HepG2 (cell line): ENCODE measurements around the gene ELMOD1. TPM values are rescaled to one million over a fixed set of nuclear protein-coding genes. Genes with fewer than 3 reads are reported as not detected.
A peak's percentile ranks its signal among the peaks of the same experiment; 100 is the strongest.

Source experiments
- ATAC-seq: fragments of 200-7000 bp; cut with Tn5 transposase; 3 replicates; pipeline ENCODE4 v1.9.1; 2020; ENCODE audit warnings: mild to moderate bottlenecking, moderate library complexity
- Bru-seq: library from RNA; stranded (reverse); fragments of 400-500 nt; gene quantifications from one replicate; lab custom pipeline; 2021; lab: Mats Ljungman, UMichigan
- BruChase-seq, 2 experiments: library from RNA; stranded (reverse); fragments of 400-500 nt; gene quantifications; one replicate each; lab custom pipeline; 2021; lab: Mats Ljungman, UMichigan
- BruUV-seq: library from RNA; stranded (reverse); fragments of 400-500 nt; replicated peaks from 2 replicates; lab custom pipeline; 2021; lab: Mats Ljungman, UMichigan
- CTCF ChIA-PET: fragments of 300-600 bp; formaldehyde crosslinking; extraction: SDS; loops from one replicate; lab custom pipeline; 2021; ENCODE audit warnings: low total read pairs, inconsistent platforms, low intra/inter-chr PET ratio; lab: Yijun Ruan, JAX
- POLR2A ChIA-PET: fragments of 350-600 bp; sonication (Branson Sonifier 250); formaldehyde crosslinking; loops from one replicate; lab custom pipeline; 2020; ENCODE audit warnings: antibody characterized with exemption, inconsistent platforms; lab: Yijun Ruan, JAX
- DNase-seq: peaks from one replicate; pipeline ENCODE4 v3.0.0-alpha.2; 2015; ENCODE audit warnings: low spot score
- FAIRE-seq: peaks from 3 replicates; lab custom pipeline; 2011; peaks lifted over from hg19 to GRCh38; lab: Jason Lieb, UNC
- H2AFZ ChIP-seq: one replicate; pipeline ENCODE4 v1.6.1; 2011; ENCODE audit warnings: low read length, inconsistent platforms
- H3K27ac ChIP-seq: fragments of 300-600 bp; 3 replicates; pipeline ENCODE4 v1.8.0; 2011; ENCODE audit warnings: mixed run types, mild to moderate bottlenecking, mixed read lengths, low read length, inconsistent platforms; ENCODE audit not compliant: insufficient read depth; ENCODE audit errors: extremely low read length
- H3K27me3 ChIP-seq, 2 experiments: fragments of 200-600 bp in 1 of 2; 2 replicates in 1 of 2; 3 replicates in 1 of 2; pipeline versions ENCODE4 v1.6.0 to v1.8.0; 2011; ENCODE audit warnings: low read length in 2 of 2, mild to moderate bottlenecking in 2 of 2, moderate library complexity in 2 of 2, inconsistent platforms in 1 of 2; ENCODE audit not compliant: insufficient read depth in 2 of 2, control insufficient read depth in 1 of 2
- H3K36me3 ChIP-seq, 2 experiments: fragments of 200-600 bp in 1 of 2; replicated peaks in 1 of 2; 2 replicates in 1 of 2; 3 replicates in 1 of 2; pipeline versions ENCODE4 v1.5.1 to v1.8.0; 2011; ENCODE audit warnings: low read length in 2 of 2, inconsistent platforms in 1 of 2; ENCODE audit not compliant: insufficient read depth in 2 of 2, control insufficient read depth in 1 of 2
- H3K4me1 ChIP-seq: 2 replicates; pipeline ENCODE4 v1.5.1; 2012; ENCODE audit warnings: low read length, inconsistent platforms; ENCODE audit not compliant: insufficient read depth
- H3K4me2 ChIP-seq: 2 replicates; pipeline ENCODE4 v1.6.0; 2011; ENCODE audit warnings: low read depth, low read length, inconsistent platforms
- H3K4me3 ChIP-seq, 3 experiments: fragments of 200-600 bp in 1 of 3; sonication (generic), shearing (Covaris generic) in 1 of 3; replicated peaks in 1 of 3; 2 replicates each; pipeline ENCODE4 v1.5.1; 2011 to 2016; ENCODE audit warnings: low read length in 3 of 3, inconsistent platforms in 2 of 3, low read depth in 2 of 3, mild to moderate bottlenecking in 2 of 3, control low read depth in 1 of 3, mixed read lengths in 1 of 3; ENCODE audit not compliant: insufficient read depth in 1 of 3
- H3K79me2 ChIP-seq: one replicate; pipeline ENCODE4 v1.6.1; 2011; ENCODE audit warnings: low read length, inconsistent platforms; ENCODE audit not compliant: insufficient read depth
- H3K9ac ChIP-seq: 2 replicates; pipeline ENCODE4 v1.6.0; 2011; ENCODE audit warnings: mild to moderate bottlenecking, low read depth, low read length, inconsistent platforms; ENCODE audit not compliant: insufficient read depth
- H3K9me3 ChIP-seq: 2 replicates; pipeline ENCODE4 v1.5.1; 2012; ENCODE audit warnings: mild to moderate bottlenecking, low read length
- H4K20me1 ChIP-seq: 2 replicates; pipeline ENCODE4 v1.6.0; 2011; ENCODE audit warnings: inconsistent platforms, mild to moderate bottlenecking, low read length, moderate library complexity; ENCODE audit not compliant: insufficient read depth
- ARID2 ChIP-seq: sonication (generic); formaldehyde crosslinking; IDR thresholded peaks from 2 replicates; pipeline ENCODE4 v1.8.1; 2022; ENCODE audit warnings: mild to moderate bottlenecking, missing genetic modification reagents, borderline replicate concordance
- GABPB1 ChIP-seq: IDR thresholded peaks from 2 replicates; pipeline ENCODE4 v1.6.1; 2016; ENCODE audit warnings: mild to moderate bottlenecking, missing genetic modification reagents, moderate library complexity, missing compliant biosample characterization
- MAZ ChIP-seq, 2 experiments: sonication (generic) in 1 of 2; formaldehyde crosslinking in 1 of 2; IDR thresholded peaks; 2 replicates each; pipeline versions ENCODE4 v1.5.0 to v1.6.1; 2012 to 2020; ENCODE audit warnings: low read depth in 2 of 2, mild to moderate bottlenecking in 2 of 2, borderline replicate concordance in 1 of 2, improper control_type of control experiment in 1 of 2, low read length in 1 of 2, missing genetic modification reagents in 1 of 2, moderate library complexity in 1 of 2
- TFDP1 ChIP-seq: IDR thresholded peaks from 2 replicates; pipeline ENCODE4 v1.6.1; 2016; ENCODE audit warnings: missing compliant biosample characterization, missing genetic modification reagents, borderline replicate concordance
- ZNF281 ChIP-seq: sonication (generic); formaldehyde crosslinking; IDR thresholded peaks from 2 replicates; pipeline ENCODE4 v1.4.0; 2020; ENCODE audit warnings: missing genetic modification reagents, borderline replicate concordance
- ZNF563 ChIP-seq: sonication (generic); formaldehyde crosslinking; IDR thresholded peaks from 2 replicates; pipeline ENCODE4 v1.8.0; 2022; ENCODE audit warnings: mild to moderate bottlenecking, moderate library complexity, missing genetic modification reagents
- ZNF687 ChIP-seq: sonication (generic); formaldehyde crosslinking; IDR thresholded peaks from 2 replicates; pipeline ENCODE4 v1.5.1; 2020; ENCODE audit warnings: mild to moderate bottlenecking, missing genetic modification reagents, moderate library complexity
- WGBS: methylation state at CpG from one replicate; pipeline ENCODE4 v1.1.6; 2017; ENCODE audit warnings: low lambda C conversion rate; 5-methylcytosine and 5-hydroxymethylcytosine counted together
- in situ Hi-C: cut with HindIII; loops from 2 replicates; pipeline ENCODE4 v1.10.0; 2017; ENCODE audit warnings: low pct_unique_long_range_greater_than_20kb; ENCODE audit not compliant: extremely low pct_ligation_motif_present
- intact Hi-C: fragments of 100-400 bp; cut with micrococcal nuclease; formaldehyde crosslinking; loops from one replicate; pipeline ENCODE4 v1.10.0; 2022; ENCODE audit not compliant: unreplicated experiment
- long read RNA-seq, 2 experiments: library from RNA in 1 of 2; library from polyadenylated mRNA in 1 of 2; stranded (forward) in 1 of 2; unstranded in 1 of 2; transcript quantifications; one replicate each; pipeline ENCODE4 v2.0.0, GENCODE V29; 2019 to 2022
- polyA minus RNA-seq, 3 experiments: library from RNA; depleted of rRNA, polyadenylated mRNA; stranded (reverse); fragments of >200 nt; gene quantifications; 2 replicates each; pipeline ENCODE4 v1.2.3, GENCODE V29; 2011; ENCODE audit warnings: low replicate concordance in 1 of 3
- polyA plus RNA-seq, 8 experiments: library from polyadenylated mRNA; depleted of rRNA in 3 of 8; stranded (reverse) in 7 of 8; unstranded in 1 of 8; fragments of >200 nt; fragmentation: Illumina TruSeq in 4 of 8; extraction: Trizol in 4 of 8; gene quantifications; 2 replicates each; pipeline versions ENCODE4 v1.2.1 to v1.2.3, GENCODE V29; 2011 to 2016; ENCODE audit warnings: low read depth in 4 of 8, missing spikeins in 1 of 8, mixed read lengths in 1 of 8; ENCODE audit not compliant: insufficient read depth in 1 of 8
- total RNA-seq, 5 experiments: library from RNA; depleted of rRNA; stranded (reverse); fragments of >200 nt; fragmentation: Illumina TruSeq; extraction: Trizol; gene quantifications; 2 replicates each; pipeline ENCODE4 v1.2.3, GENCODE V29; 2016; ENCODE audit warnings: low read depth in 1 of 5

The ELMOD1 gene
- total RNA-seq (2016; rRNA removed; fragmentation: Illumina TruSeq; extraction: Trizol): not detected in 2 replicates
- not detected in 2 replicates for total RNA-seq (2016; cell fraction: cytosol; rRNA removed; fragmentation: Illumina TruSeq; extraction: Trizol; ENCODE audit: low read depth)
- total RNA-seq (2016; cell fraction: insoluble cytoplasmic fraction; rRNA removed; fragmentation: Illumina TruSeq; extraction: Trizol): not detected in 2 replicates
- total RNA-seq (2016; cell fraction: membrane; rRNA removed; fragmentation: Illumina TruSeq; extraction: Trizol): 0.06 TPM in 1 of 2 replicates, not detected in the other
- not detected in 2 replicates for total RNA-seq (2016; cell fraction: nucleus; rRNA removed; fragmentation: Illumina TruSeq; extraction: Trizol)
- 0.05 TPM in 1 of 2 replicates, not detected in the other for polyA plus RNA-seq (2011; rRNA removed)
- 0.03 and 0.04 TPM in 2 replicates for polyA plus RNA-seq (2011; cell fraction: cytosol; rRNA removed)
- polyA plus RNA-seq (2011; cell fraction: nucleus; rRNA removed): not detected in 2 replicates
- polyA plus RNA-seq (2012): not detected in 2 replicates
- polyA plus RNA-seq (2016; cell fraction: cytosol; fragmentation: Illumina TruSeq; extraction: Trizol; ENCODE audit: low read depth): 0.05 TPM in 1 of 2 replicates, not detected in the other
- polyA plus RNA-seq (2016; cell fraction: insoluble cytoplasmic fraction; fragmentation: Illumina TruSeq; extraction: Trizol; ENCODE audit: low read depth): not detected in 2 replicates
- polyA plus RNA-seq (2016; cell fraction: membrane; fragmentation: Illumina TruSeq; extraction: Trizol; ENCODE audit: low read depth): 0.08 TPM in 1 of 2 replicates, not detected in the other
- not detected in 2 replicates for polyA plus RNA-seq (2016; cell fraction: nucleus; fragmentation: Illumina TruSeq; extraction: Trizol; ENCODE audit: insufficient read depth, low read depth)
- not detected in 2 replicates for polyA minus RNA-seq (2011; rRNA and poly(A)+ RNA removed; ENCODE audit: low replicate concordance)
- not detected in 2 replicates for polyA minus RNA-seq (2011; cell fraction: cytosol; rRNA and poly(A)+ RNA removed)
- polyA minus RNA-seq (2011; cell fraction: nucleus; rRNA and poly(A)+ RNA removed): not detected in 2 replicates
- Bru-seq, nascent RNA: percentile 2 among the genes with signal in this experiment
- BruChase-seq, experiment 1, labeled RNA remaining after a 6-hour chase: percentile 3 among the genes with signal in this experiment
- BruChase-seq, experiment 2, labeled RNA remaining after a 2-hour chase: not detected
- long read RNA-seq, experiment 1: 0 reads
- long read RNA-seq, experiment 2: 0 reads

- DNase-seq: peak; percentile 7
- H3K79me2 ChIP-seq: no peaks in the 10 kb centered on the region
- no peak within 1 kb of the TSS for H3K9ac ChIP-seq
- ChIA-PET CTCF (no interaction called here), POLR2A (no interaction called here)
- peak within 1 kb of the TSS; percentile 97 for H3K4me2 ChIP-seq
- H3K4me3 ChIP-seq: peak within 1 kb of the TSS; percentile 53 to 75 (median 64); a peak in 5 of 6 replicates
- intact Hi-C loops (no loop called here), in situ Hi-C loops (no loop called here)
- 1% methylated on average over 27 of the region's 74 CpGs for WGBS
- peaks cover 21% of the 10 kb centered on the region for H3K4me1 ChIP-seq
- H4K20me1 ChIP-seq: no peaks in the 10 kb centered on the region
- H3K27me3 ChIP-seq: peaks cover 0 to 47% of the 10 kb centered on the region in 2 experiments; a peak in 3 of 5 replicates
- FAIRE-seq: no peak
- no peaks in the 10 kb centered on the region for H3K9me3 ChIP-seq
- no peak within 1 kb of the TSS for H3K27ac ChIP-seq
- H3K36me3 ChIP-seq: no peaks in the 10 kb centered on the region
- peak; percentile 93 for ATAC-seq
- H2AFZ ChIP-seq: no peak within 1 kb of the TSS
- no TSS peak for BruUV-seq
- no peak for TF ChIP-seq ARID2
- TF ChIP-seq ZNF281: peak; percentile 34; the same call in 1 of the 2 replicates
- TF ChIP-seq ZNF563 (CRISPR knock-in tag): 0 out of 2 replicates have a peak, but pooled peaks have one; percentile 44
- peak; percentile 54; the same call in 1 of the 2 replicates for TF ChIP-seq ZNF687 (CRISPR knock-in tag)
- TF ChIP-seq TFDP1: peak; percentile 20; the same call in 1 of the 2 replicates
- peak; percentile 54; the same call in 1 of the 2 replicates for TF ChIP-seq GABPB1 (CRISPR knock-in tag)
- no peak for TF ChIP-seq MAZ (IDR thresholded peaks at IDR 0.05; ENCODE audit: borderline replicate concordance, low read depth, low read length)
- peak; percentile 70; the same call in 1 of the 2 replicates for TF ChIP-seq MAZ (CRISPR knock-in tag; IDR thresholded peaks at IDR 0.05; ENCODE audit: low read depth)
These were observed at the start of gene ELMOD1 for GRCh38 chr11:107590460-107591377. Gene ELMOD1, plus strand, starts transcription at chr11:107591147. Its CDS starts 27,043 bp downstream, at chr11:107618190.
